PC-9 (cell line): ENCODE measurements around the gene GXYLT1.

ENCODE experiments used
- CTCF ChIP-seq: fragments of 200-600 bp; sonication (generic); conservative IDR thresholded peaks from 2 replicates; pipeline ENCODE4 v1.6.1; 2017; ENCODE audit warnings: mixed run types, antibody characterized with exemption, mild to moderate bottlenecking, moderate library complexity
- EZH2 ChIP-seq: fragments of 200-600 bp; sonication (generic); IDR thresholded peaks from 2 replicates; pipeline ENCODE4 v1.8.0; 2017; ENCODE audit warnings: antibody characterized with exemption, low read depth

DNA sequence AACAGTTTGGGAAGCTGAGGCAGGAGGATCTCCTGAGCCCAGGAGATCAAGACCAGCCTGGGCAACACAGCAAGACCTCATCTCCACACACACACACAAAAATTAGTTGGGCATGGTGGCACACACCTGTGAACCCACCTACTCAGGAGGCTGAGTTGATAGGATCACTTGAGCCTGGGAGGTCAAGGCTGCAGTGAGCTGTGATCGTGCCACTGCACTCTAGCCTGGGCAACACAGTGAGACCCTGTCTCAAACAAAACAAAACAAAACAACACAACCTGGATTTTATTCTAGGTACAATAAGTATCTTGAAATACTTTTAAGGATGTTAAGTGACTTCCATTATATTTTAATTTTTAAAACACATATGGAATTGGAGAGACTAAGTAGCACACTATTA, 47.6 kb upstream of the GXYLT1 start:
- no peak for TF ChIP-seq CTCF
- TF ChIP-seq EZH2, result no peak
